ENCODE measurements around the gene ROM1. TPM values are rescaled to one million over a fixed set of nuclear protein-coding genes. Genes with fewer than 3 reads are reported as not detected.

ROM1 gene, protein sequence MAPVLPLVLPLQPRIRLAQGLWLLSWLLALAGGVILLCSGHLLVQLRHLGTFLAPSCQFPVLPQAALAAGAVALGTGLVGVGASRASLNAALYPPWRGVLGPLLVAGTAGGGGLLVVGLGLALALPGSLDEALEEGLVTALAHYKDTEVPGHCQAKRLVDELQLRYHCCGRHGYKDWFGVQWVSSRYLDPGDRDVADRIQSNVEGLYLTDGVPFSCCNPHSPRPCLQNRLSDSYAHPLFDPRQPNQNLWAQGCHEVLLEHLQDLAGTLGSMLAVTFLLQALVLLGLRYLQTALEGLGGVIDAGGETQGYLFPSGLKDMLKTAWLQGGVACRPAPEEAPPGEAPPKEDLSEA
- 1.9 TPM for total RNA-seq (2013)
- polyA plus RNA-seq = 1 to 10 TPM in 1 of 3 donors, under 1 TPM in 2; 0.51 to 1.4 (median 0.75) TPM
- polyA minus RNA-seq = 0.96 and 1.2 TPM in 2 replicates
- 1.0 to 2.7 (median 1.5) reads per million in 11 experiments for total RNA-seq

DNA sequence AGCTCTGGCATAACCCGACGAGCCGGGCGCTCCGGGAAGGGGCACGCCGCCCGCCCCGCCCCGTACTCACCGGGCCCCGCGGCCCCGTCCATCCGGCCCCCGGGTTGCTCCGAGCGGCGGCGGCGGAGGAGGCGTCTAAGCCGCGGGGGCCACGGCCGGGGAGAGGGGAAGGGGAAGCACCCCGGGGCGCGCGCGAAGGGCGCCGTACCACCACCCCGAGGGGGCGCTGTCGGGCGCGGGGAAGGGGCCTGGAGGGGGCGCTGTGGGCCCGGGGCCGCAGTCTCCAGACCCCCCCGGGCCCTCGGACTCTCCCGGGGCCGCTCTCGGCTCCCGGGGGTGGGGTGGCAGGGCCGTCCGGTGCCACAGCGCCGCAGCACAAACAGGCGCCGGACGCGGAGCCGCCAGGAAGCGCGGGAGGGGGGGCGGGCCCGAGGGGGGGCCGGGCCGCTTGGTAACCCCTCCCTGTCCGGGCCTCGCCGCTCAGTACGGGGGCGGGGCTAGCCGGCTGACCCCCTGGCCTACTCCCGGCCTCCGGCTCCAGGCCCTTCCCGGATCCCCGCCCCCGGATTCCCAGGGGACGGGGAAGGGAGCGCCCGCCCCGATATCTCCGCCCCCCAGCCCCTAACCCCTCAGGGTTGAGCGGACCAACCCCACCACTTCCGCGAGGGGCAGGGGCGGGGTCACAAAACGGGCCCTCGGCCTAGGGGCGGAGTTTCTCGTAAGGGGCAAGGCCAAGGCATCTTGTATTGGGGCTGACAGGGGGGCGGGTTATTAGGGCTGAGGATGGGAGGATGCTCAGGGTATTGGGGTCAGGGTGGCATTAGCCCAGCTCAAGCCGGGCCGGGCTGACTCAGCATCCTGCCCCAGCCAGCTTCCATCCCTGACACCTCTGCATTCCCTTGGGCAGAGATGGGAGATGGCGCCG is at the start of gene ROM1, which contains the start of gene EML3:
Gene ROM1, plus strand, starts transcription at position 892 of the 925 bp plus-strand sequence. Its CDS starts 25 bp downstream, at position 917.
Gene EML3, minus strand, starts transcription at position 410 of the 925 bp plus-strand sequence. Its CDS starts 318 bp downstream, at position 92.
- peaks cover 19 to 51% of the 10 kb centered on the region in 2 donors for H3K36me3 ChIP-seq (replicated peaks in 1 of 2; ENCODE audit: control insufficient read depth in 1 of 2, insufficient read depth in 2 of 2, low read length in 2 of 2)
- 4% methylated on average over 54 of the region's 91 CpGs for WGBS (ENCODE audit: insufficient coverage)
- Mint-ChIP-seq H3K36me3 (peaks cover 47 to 54% of the 10 kb centered on the region in 2 donors), H3K4me3 (peak within 1 kb of the TSS; percentile 98 to 100), H3K27me3 (ENCODE audit: low read depth in 3 of 3) (peaks cover 0 to 2% (median 0%) of the 10 kb centered on the region in 3 donors), H3K27ac (peak within 1 kb of the TSS; percentile 80 to 96 (median 92)), H3K9me3 (peaks cover 0 to 2% (median 0%) of the 10 kb centered on the region in 7 donors), H3K4me1 (peaks cover 31% of the 10 kb centered on the region)
- H3K9ac ChIP-seq (ENCODE audit: insufficient read depth, low read length, poor library complexity, severe bottlenecking) = peak within 1 kb of the TSS; percentile 87
- H3K79me2 ChIP-seq (ENCODE audit: insufficient read depth, low read length) = peaks cover 16% of the 10 kb centered on the region
- intact Hi-C loops (cut with micrococcal nuclease) = loop anchor here in 1 of 2 donors (10.0 kb wide), 1 partner anchor 242 kb away; no protein-coding TSS in a partner anchor
- peak within 1 kb of the TSS; percentile 94 for H2AFZ ChIP-seq (ENCODE audit: insufficient read depth, low read depth, low read length, poor library complexity, severe bottlenecking)
- peaks cover 26 to 35% of the 10 kb centered on the region in 2 donors for H3K4me1 ChIP-seq (ENCODE audit: control insufficient read depth in 1 of 2, insufficient read depth in 2 of 2, low read length in 2 of 2)
- peak within 1 kb of the TSS; percentile 61 to 98 (median 68) for H3K4me3 ChIP-seq (replicated peaks in 1 of 3; ENCODE audit: low read depth in 2 of 3, low read length in 3 of 3)
- no peaks in the 10 kb centered on the region for H4K20me1 ChIP-seq (ENCODE audit: insufficient read depth, low read length)
- TF ChIP-seq, protein P1, sequence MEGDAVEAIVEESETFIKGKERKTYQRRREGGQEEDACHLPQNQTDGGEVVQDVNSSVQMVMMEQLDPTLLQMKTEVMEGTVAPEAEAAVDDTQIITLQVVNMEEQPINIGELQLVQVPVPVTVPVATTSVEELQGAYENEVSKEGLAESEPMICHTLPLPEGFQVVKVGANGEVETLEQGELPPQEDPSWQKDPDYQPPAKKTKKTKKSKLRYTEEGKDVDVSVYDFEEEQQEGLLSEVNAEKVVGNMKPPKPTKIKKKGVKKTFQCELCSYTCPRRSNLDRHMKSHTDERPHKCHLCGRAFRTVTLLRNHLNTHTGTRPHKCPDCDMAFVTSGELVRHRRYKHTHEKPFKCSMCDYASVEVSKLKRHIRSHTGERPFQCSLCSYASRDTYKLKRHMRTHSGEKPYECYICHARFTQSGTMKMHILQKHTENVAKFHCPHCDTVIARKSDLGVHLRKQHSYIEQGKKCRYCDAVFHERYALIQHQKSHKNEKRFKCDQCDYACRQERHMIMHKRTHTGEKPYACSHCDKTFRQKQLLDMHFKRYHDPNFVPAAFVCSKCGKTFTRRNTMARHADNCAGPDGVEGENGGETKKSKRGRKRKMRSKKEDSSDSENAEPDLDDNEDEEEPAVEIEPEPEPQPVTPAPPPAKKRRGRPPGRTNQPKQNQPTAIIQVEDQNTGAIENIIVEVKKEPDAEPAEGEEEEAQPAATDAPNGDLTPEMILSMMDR (IDR thresholded peaks at IDR 0.05) = peak; percentile 100
- H3K27ac ChIP-seq (ENCODE audit: low read depth in 1 of 2, low read length in 2 of 2) = peak within 1 kb of the TSS; percentile 67 to 86
- peak; percentile 68 to 83 (median 76) for DNase-seq
- no peaks in the 10 kb centered on the region for H3K9me3 ChIP-seq (replicated peaks in 1 of 2; ENCODE audit: control insufficient read depth in 1 of 2, insufficient read depth in 1 of 2, low read length in 2 of 2)
- no peaks in the 10 kb centered on the region for H3K27me3 ChIP-seq (ENCODE audit: control insufficient read depth in 2 of 2, insufficient read depth in 2 of 2, low read length in 2 of 2)
- H3K4me2 ChIP-seq (replicated peaks; ENCODE audit: extremely low read depth, low read length, poor library complexity, severe bottlenecking) = peak within 1 kb of the TSS; percentile 91

Data from CD14-positive monocyte (primary cell).